WTC11 (cell line): ENCODE data around the gene DDX39B. TPM values are rescaled to one million over a fixed set of nuclear protein-coding genes. Genes with fewer than 3 reads are reported as not detected.

Source experiments
- ATAC-seq: fragments of 200-7000 bp; cut with Tn5 transposase; 2 replicates; pipeline ENCODE4 v1.10.0; 2021; ENCODE audit warnings: mild to moderate bottlenecking, moderate library complexity
- CTCF ChIA-PET: fragments of 300-600 bp; sonication (Branson Sonifier 250); formaldehyde crosslinking; loops from one replicate; lab custom pipeline; 2021; ENCODE audit warnings: antibody characterized with exemption; lab: Charles Lee
- POLR2A ChIA-PET: fragments of 350-600 bp; sonication (Branson Sonifier 250); formaldehyde crosslinking; loops from one replicate; lab custom pipeline; 2021; ENCODE audit warnings: antibody characterized with exemption; lab: Charles Lee
- DNase-seq: peaks from one replicate; pipeline ENCODE4 v3.0.0; 2021; ENCODE audit warnings: low spot score
- H3K27ac Mint-ChIP-seq: 2 replicates; pipeline ENCODE4 v1.8.0; 2021; ENCODE audit warnings: mixed read lengths
- H3K27me3 Mint-ChIP-seq: 2 replicates; pipeline ENCODE4 v1.8.0; 2021; ENCODE audit warnings: low read depth, mild to moderate bottlenecking, moderate library complexity, mixed read lengths
- H3K36me3 Mint-ChIP-seq: 2 replicates; pipeline ENCODE4 v1.8.0; 2021; ENCODE audit warnings: mixed read lengths
- H3K4me1 Mint-ChIP-seq: 2 replicates; pipeline ENCODE4 v1.8.0; 2022; ENCODE audit warnings: mixed read lengths
- H3K4me3 Mint-ChIP-seq: 2 replicates; pipeline ENCODE4 v1.8.0; 2021; ENCODE audit warnings: mild to moderate bottlenecking, moderate library complexity, mixed read lengths
- H3K9me3 Mint-ChIP-seq: 2 replicates; pipeline ENCODE4 v1.8.0; 2021; ENCODE audit warnings: mixed read lengths
- AFF4 ChIP-seq: sonication (generic); formaldehyde crosslinking; IDR thresholded peaks from 2 replicates; pipeline ENCODE4 v1.8.1; 2023; ENCODE audit warnings: mild to moderate bottlenecking, missing genetic modification reagents, borderline replicate concordance
- ATF2 ChIP-seq: sonication (generic); formaldehyde crosslinking; IDR thresholded peaks from 2 replicates; pipeline ENCODE4 v1.8.1; 2022; ENCODE audit warnings: low read depth, missing genetic modification reagents, borderline replicate concordance
- ETV6 ChIP-seq: sonication (generic); formaldehyde crosslinking; IDR thresholded peaks from 2 replicates; pipeline ENCODE4 v1.8.1; 2022; ENCODE audit warnings: mild to moderate bottlenecking, missing genetic modification reagents
- FOXJ3 ChIP-seq: sonication (generic); formaldehyde crosslinking; IDR thresholded peaks from 2 replicates; pipeline ENCODE4 v1.9.0; 2021; ENCODE audit warnings: missing genetic modification reagents, mild to moderate bottlenecking, borderline replicate concordance
- FOXP4 ChIP-seq: sonication (generic); formaldehyde crosslinking; IDR thresholded peaks from 2 replicates; pipeline ENCODE4 v1.8.0; 2022; ENCODE audit warnings: mild to moderate bottlenecking, missing genetic modification reagents
- MAX ChIP-seq: sonication (generic); formaldehyde crosslinking; IDR thresholded peaks from 2 replicates; pipeline ENCODE4 v1.8.0; 2022; ENCODE audit warnings: mild to moderate bottlenecking, missing genetic modification reagents
- MLX ChIP-seq: sonication (generic); formaldehyde crosslinking; IDR thresholded peaks from 2 replicates; pipeline ENCODE4 v1.8.1; 2023; ENCODE audit warnings: mild to moderate bottlenecking, missing genetic modification reagents, moderate library complexity
- NFYB ChIP-seq: sonication (generic); formaldehyde crosslinking; conservative IDR thresholded peaks from 2 replicates; pipeline ENCODE4 v1.8.0; 2022; ENCODE audit warnings: low read depth, missing genetic modification reagents
- NR3C1 ChIP-seq: sonication (generic); formaldehyde crosslinking; conservative IDR thresholded peaks from 2 replicates; pipeline ENCODE4 v1.8.1; 2023; ENCODE audit warnings: low read depth, mild to moderate bottlenecking, missing genetic modification reagents
- OVOL2 ChIP-seq: fragments of 250-450 bp; sonication (Bioruptor Pico); IDR thresholded peaks from 2 replicates; pipeline ENCODE4 v1.9.0; 2021; ENCODE audit warnings: mild to moderate bottlenecking, borderline replicate concordance
- PREB ChIP-seq: sonication (generic); formaldehyde crosslinking; IDR thresholded peaks from 2 replicates; pipeline ENCODE4 v1.8.1; 2022; ENCODE audit warnings: mild to moderate bottlenecking, missing genetic modification reagents, moderate library complexity, borderline replicate concordance
- PRRX2 ChIP-seq: fragments of 250-450 bp; sonication (Bioruptor Pico); IDR thresholded peaks from 2 replicates; pipeline ENCODE4 v1.8.0; 2021; ENCODE audit warnings: mild to moderate bottlenecking
- SMAD4 ChIP-seq: sonication (generic); formaldehyde crosslinking; IDR thresholded peaks from 2 replicates; pipeline ENCODE4 v1.8.0; 2022; ENCODE audit warnings: mild to moderate bottlenecking, missing genetic modification reagents
- STAT6 ChIP-seq: sonication (generic); formaldehyde crosslinking; conservative IDR thresholded peaks from 2 replicates; pipeline ENCODE4 v1.8.1; 2023; ENCODE audit warnings: mild to moderate bottlenecking, low read depth, missing genetic modification reagents, moderate library complexity
- TP53 ChIP-seq: sonication (generic); formaldehyde crosslinking; IDR thresholded peaks from 2 replicates; pipeline ENCODE4 v1.8.1; 2023; ENCODE audit warnings: mild to moderate bottlenecking, missing genetic modification reagents
- ZNF263 ChIP-seq: sonication (generic); formaldehyde crosslinking; IDR thresholded peaks from 2 replicates; pipeline ENCODE4 v1.8.1; 2022; ENCODE audit warnings: low read depth, mild to moderate bottlenecking, moderate library complexity, missing genetic modification reagents
- ZNF317 ChIP-seq: sonication (generic); formaldehyde crosslinking; IDR thresholded peaks from 2 replicates; pipeline ENCODE4 v1.8.1; 2023; ENCODE audit warnings: low read depth, mild to moderate bottlenecking, moderate library complexity, missing genetic modification reagents, borderline replicate concordance
- ZNF425 ChIP-seq: fragments of 250-450 bp; sonication (Bioruptor Pico); conservative IDR thresholded peaks from 2 replicates; pipeline ENCODE4 v1.9.0; 2021; ENCODE audit warnings: mild to moderate bottlenecking
- ZNF671 ChIP-seq: fragments of 250-450 bp; sonication (Bioruptor Pico); IDR thresholded peaks from 2 replicates; pipeline ENCODE4 v1.8.0; 2021; ENCODE audit warnings: mild to moderate bottlenecking
- total RNA-seq: library from RNA; stranded (reverse); gene quantifications from 3 replicates; pipeline ENCODE4 v1.2.3, GENCODE V29; 2021

Gene DDX39B
- total RNA-seq, 1 experiment from 2014 or later: 712 TPM

GRCh38 chr6:31580807-31581433 is 39.1 kb upstream of the DDX39B start (continued):
- TF ChIP-seq PREB (CRISPR knock-in tag) (no peak), NFYB (no peak), SMAD4 (CRISPR knock-in tag) (no peak), NR3C1 (CRISPR knock-in tag) (no peak), MLX (CRISPR knock-in tag) (no peak), FOXJ3 (CRISPR knock-in tag) (no peak), PRRX2 (CRISPR knock-in tag) (0 out of 2 replicates have a peak, but pooled peaks have one; percentile 43), MAX (CRISPR knock-in tag) (peak; percentile 75), AFF4 (no peak), ZNF671 (CRISPR knock-in tag) (no peak), ZNF263 (CRISPR knock-in tag) (peak; percentile 56; the same call in 1 of the 2 replicates), OVOL2 (no peak), ZNF317 (CRISPR knock-in tag) (no peak), ATF2 (CRISPR knock-in tag) (no peak)

- no peak for ATAC-seq
- no peaks in the 10 kb centered on the region for H3K36me3 Mint-ChIP-seq
- peaks cover 35% of the 10 kb centered on the region for H3K4me1 Mint-ChIP-seq
- no peak overlapping the region for H3K27ac Mint-ChIP-seq
- H3K4me3 Mint-ChIP-seq: peak overlapping the region; percentile 92
- H3K9me3 Mint-ChIP-seq: no peaks in the 10 kb centered on the region
- TF ChIP-seq ZNF425 (CRISPR knock-in tag) (no peak), STAT6 (CRISPR knock-in tag) (no peak), ETV6 (CRISPR knock-in tag) (no peak), FOXP4 (no peak), ZNF317 (CRISPR knock-in tag) (no peak), TP53 (CRISPR knock-in tag) (no peak)
- ChIA-PET POLR2A (interaction anchor here (0.6 to 1.5 kb wide), 4 partner anchors 23 to 39 kb away, joined by 3 to 5 read pairs (median 4); partner anchors contain the start of genes ATP6V1G2, DDX39B and NFKBIL1), CTCF (interaction anchor here (0.6 to 15.1 kb wide), 26 partner anchors 9 to 282 kb away, joined by 3 to 293 read pairs (median 4); partner anchors contain the start of genes ATP6V1G2, C6orf47, DDX39B and MICB)
- H3K27me3 Mint-ChIP-seq: peaks cover 53% of the 10 kb centered on the region
- no peak for DNase-seq
Observed at GRCh38 chr6:31580438-31580740, 38.6 kb upstream of the DDX39B start.
